GM21526 (cell line): Measurements from ENCODE around the gene PLD4.
"Not testable (repeated sequence)": the region's sequence is repeated elsewhere in the genome, so short reads cannot be mapped to it uniquely, and the experiment has no call there.

Experiments used
- ATAC-seq: cut with Tn5 transposase; IDR thresholded peaks from one replicate; pipeline ENCODE4 v1.9.1; 2021; ENCODE audit warnings: moderate library complexity; ENCODE audit not compliant: unreplicated experiment, low FRiP score

Gene PLD4, protein sequence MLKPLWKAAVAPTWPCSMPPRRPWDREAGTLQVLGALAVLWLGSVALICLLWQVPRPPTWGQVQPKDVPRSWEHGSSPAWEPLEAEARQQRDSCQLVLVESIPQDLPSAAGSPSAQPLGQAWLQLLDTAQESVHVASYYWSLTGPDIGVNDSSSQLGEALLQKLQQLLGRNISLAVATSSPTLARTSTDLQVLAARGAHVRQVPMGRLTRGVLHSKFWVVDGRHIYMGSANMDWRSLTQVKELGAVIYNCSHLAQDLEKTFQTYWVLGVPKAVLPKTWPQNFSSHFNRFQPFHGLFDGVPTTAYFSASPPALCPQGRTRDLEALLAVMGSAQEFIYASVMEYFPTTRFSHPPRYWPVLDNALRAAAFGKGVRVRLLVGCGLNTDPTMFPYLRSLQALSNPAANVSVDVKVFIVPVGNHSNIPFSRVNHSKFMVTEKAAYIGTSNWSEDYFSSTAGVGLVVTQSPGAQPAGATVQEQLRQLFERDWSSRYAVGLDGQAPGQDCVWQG

DNA sequence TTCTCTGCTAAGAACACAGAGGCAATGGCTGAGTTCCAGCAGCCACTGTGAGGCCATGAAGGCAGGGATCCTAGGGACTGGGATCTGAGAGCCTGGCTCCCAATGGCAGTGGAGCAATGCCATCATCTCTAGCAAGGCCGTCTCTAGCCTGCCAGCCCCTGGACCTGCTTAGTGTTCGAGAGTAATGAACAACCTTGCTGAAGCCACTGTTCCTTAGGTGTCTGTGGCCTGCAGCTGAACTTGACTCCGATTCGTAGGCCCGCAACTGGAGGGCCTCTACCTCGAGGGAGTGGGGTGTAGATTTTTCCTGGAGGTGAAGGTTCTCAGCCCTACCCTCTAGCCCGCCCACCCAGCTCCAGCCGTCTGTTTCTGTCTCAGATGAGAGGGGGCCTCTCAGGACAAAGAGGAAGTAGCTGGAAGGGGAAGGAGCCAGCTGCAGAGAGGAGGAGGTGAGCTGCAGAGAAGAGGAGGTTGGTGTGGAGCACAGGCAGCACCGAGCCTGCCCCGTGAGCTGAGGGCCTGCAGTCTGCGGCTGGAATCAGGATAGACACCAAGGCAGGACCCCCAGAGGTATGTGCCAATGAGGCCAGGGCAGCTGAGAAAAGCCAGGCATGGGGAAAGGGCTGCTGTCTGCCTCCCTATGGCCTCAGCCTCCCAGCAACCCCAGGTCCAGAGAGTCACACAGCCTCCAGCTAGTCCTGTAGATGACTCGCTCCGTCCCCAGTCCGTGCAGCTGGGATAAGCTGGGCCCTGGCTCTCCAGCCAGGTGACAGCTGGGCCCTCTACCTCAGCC is at the start of gene PLD4:
Gene PLD4, plus strand, starts transcription at position 459 of the 793 bp plus-strand sequence. CDS start 2,262 bp downstream, outside the sequence.
- no peak for ATAC-seq

DNA sequence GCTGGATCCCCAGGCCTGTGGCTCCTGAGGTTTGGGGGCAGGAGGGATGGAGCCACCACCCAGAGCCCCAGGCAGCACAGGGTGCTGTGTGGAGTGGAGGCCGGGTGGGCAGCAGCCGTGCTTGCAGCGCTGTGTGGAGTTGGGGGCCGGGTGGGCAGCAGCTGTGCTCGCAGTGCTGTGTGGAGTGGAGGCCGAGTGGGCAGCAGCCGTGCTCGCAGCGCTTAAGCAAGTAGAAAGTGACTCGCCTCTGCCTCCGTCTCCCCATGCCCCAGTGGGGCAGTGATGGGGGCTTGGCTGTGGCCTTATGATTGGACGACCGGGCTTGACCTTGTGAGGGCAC is 49.3 kb upstream of the PLD4 start:
- no peak for ATAC-seq

DNA sequence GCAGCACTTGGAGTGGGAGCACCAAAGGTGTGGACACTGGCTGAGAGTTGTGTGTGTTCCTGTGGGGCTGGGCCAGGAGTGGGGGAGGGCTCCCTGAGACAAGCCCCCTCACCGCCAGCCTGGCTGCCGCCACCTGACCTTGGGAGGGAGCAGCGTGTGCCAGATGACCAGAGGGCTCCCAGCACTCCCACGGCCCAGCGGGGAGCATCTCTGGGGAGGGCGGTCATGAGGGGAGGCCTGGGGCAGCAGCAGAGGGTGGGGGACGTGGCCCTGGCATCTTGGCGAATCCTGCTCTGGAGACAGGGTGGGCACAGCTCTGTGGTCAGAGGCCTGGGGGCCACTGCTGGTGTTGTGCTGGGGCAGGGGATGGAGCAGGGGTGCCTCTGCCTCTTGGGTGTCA is 48.9 kb upstream of the PLD4 start:
- no peak for ATAC-seq

DNA sequence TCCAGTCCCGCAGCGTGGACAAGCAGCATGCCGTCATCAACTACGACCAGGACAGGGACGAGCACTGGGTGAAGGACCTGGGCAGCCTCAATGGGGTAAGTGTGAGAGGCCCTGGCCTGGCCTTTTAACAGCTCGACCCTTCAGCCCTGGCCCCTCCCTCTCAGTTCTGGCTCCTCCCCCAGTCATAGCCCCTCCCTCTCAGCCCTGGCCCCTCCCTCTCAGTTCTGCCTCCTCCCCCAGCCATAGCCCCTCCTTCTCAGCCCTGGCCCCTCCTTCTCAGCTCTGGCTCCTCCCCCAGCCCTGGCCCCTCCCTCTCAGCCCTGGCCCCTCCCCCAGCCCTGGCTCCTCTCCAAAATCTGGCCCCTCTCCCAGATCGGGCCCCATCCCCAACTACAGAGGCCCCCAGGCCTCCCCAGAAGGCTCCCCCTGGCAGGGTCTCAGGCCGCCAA is 48.4 kb upstream of the PLD4 start:
- ATAC-seq, result no peak

DNA sequence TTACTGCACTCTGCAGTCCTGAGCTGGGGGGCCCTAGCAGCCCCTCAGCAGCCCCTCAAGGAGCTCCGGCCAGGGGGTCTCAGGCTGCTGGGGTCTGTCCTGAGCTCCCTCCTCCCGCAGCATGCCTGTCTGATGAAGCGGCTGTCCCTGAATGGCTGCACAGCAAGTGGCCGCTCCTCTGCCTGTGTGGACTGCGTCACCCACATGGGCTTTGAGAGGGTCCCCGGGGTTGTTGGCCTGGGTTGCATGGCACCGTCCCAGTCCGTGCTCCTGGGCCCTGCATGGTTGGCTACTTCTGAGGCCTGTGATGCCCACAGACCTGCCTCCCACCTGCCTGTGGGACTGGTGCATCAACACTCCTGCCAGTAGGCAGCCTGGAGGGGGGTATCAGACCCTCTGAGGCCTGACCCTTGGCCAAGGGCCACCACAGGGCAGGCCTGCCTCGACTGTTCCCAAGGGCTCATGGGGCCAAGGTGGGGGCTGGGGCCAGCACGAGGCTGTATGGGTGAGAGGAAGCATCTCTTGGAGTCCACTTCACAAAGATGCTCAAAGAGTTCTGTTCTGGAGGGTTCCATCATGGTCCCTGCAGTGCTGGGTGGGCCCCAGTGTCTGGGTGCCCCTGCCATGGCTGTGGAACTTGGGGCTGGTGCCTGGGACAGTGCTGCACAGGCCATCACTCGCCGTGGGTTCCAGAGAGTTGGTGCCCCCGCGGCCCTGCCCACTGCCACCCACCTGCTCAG is 47.4 kb upstream of the PLD4 start:
- no peak for ATAC-seq

DNA sequence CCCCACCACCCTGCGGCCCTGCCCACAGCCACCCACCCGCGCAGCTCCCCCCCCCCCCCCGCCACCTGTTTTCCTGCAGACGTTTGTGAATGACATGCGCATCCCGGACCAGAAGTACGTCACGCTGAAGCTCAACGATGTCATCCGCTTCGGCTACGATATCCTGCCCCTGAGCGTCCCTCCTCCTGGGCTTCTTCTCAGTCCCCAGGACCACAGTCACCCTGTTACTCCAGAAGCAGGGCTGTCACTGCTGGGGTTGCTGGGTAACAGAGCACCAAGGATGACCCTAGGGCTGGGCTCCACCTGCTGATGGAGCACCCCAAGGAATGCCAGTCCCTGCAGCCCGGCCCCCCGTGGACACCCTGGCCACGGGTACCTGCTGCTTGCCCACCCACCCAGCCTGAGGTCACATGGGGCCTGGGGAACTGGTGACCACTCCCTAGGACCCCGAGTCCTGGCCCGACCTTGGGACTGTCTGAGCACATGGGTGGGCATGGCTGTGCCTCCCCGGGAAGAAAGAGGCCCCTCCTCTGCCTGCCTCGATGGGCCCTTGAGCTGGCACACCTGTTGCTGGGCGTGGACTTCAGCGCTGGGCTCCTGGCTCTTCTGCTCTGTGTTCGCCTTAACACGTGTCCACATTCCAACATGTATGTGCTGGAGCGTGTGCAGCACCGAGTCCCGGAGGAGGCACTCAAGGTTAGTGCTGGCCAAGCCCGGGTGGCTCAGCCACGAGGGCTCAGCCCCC is 46.7 kb upstream of the PLD4 start:
- ATAC-seq, result no peak

DNA sequence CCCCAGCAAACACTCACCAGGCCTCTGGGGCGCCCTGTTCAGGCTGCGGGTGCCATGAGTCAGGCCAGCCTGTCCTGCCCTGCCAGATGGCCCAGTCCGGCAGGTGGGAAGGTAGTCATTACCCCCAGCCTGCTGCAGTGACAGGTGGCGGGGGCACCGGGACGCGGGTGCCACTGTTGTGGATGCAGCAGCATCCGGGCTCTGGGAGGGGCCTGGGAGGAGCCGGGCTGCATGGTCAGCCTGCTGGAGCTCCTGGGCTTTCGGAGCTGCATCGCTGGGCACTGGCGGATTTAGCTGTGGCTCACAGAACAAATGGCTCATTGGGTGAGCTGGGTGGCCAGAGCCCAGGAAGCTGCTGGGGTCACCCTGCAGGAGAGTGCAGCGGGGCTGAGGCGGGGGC is 46.1 kb upstream of the PLD4 start:
- no peak for ATAC-seq

DNA sequence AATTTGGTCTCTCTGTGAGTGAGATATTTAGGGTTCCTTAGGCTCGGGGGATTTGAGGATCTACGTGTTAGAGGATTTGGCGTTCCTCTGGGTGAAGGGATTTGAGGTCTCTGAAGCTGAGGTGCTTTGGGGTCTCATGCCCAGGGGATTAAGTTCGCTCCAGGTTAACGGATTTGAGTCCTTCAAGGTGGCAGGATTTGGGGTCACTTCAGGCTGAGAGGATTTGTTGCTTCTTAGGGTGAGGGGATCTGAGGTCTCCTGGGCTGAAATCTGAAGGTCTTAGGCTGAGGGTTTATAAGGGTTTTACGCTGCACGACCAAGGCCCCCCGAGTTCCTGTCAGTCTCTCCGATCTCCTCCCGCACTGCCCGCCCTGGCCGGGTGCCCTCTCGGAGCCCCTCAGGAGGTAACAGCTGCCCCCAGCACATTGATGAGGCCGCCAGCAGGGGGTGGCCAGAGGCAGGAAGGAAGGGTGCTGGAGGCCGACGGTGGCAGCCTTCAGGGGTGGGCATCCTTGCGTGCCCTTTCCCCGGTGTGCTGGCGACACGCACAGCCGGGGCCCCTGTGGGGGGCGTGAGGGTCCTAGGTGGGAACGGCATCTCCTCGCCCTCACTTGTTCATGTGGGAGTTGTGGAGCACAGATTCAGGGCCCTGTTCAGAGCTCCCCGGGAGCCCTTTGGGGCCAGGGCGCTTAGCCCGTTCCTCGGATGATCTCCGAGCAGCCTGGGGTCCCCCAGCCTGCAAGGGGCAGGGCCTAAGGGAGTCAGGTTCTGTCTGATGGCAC is 45.3 kb upstream of the PLD4 start:
- ATAC-seq, result no peak

DNA sequence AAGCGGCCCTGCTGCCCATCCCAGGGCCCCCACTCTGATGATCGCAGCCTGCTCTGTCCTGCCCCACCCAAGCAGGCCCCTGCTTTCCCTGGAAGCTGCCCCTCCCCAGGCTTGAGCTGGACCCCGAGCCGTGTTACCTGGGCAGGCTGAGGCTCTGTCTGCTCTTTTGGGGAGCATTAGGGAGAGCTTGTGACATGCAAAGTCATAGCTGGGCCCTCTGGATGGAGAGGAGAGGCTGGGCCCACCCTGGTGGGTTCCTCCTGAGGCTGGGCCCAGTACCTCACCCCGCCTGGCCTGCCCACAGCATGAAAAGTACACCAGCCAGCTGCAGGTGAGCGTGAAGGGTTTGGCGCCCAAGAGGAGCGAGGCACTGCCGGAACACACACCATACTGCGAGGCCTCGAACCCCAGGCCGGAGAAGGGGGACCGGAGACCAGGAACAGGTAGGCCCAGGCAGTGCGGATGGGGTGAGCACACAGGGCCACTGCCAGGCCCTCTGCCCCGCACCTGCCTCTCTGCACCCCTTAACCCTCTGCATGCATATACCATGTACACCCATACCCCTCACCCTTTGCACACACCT is 44.6 kb upstream of the PLD4 start:
- no peak for ATAC-seq

DNA sequence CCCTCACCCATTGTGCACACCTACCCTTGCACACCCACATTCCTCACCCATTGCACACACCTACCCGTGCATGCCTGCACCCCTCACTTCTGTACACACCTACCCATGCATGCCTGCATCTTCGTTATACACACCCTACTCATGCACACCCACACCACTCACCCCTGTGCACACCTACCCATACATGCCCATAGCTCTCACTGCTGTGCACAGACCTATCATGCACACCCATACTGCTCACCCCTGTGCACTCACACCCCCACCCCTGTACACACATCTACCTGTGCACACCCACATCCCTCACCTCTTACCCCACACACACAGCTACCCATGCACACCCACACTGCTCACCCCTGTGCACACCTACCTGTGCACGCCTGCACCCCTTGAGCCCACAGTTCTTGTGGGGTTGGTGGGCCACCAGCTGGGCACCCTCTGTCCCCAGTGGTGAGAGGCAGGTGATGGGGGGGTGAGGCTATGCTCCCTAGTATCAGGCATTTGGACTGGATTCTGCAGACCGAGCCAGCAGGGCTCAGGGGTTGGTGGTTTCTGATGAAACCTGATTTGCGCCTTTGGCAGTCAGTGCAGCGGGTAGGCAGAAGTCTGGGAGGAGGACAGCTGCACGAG is 44.0 kb upstream of the PLD4 start:
- ATAC-seq, result no peak

DNA sequence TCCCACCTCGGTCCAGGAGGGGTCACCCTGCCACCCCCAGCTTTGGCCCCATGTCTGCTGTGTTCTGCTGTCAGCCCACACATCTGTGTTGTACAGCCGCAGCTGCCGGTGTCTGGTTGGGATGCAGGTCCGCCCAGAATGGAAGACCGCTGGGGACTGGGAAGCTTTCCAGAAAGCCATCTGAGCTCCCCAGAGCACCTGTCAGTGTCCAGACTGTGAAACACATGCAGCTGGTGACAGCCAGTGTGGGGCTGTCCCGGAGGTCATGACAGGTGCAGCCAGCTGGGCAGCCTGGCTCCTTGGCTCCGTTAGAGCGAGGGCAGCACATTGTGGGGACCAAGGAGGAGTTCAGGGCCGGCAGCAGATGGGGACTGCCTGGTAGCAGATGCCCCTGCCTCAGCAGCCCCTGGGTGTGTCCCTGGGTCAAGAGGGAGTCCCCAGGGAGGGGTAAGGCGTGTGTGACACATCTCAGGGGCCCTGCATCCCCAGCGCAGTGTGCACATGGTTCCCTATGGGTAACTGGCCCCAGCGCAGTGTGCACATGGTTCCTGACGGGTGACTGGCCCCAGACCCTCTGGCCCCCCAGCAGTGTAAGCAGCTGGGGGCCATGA is 43.2 kb upstream of the PLD4 start:
- no peak for ATAC-seq

DNA sequence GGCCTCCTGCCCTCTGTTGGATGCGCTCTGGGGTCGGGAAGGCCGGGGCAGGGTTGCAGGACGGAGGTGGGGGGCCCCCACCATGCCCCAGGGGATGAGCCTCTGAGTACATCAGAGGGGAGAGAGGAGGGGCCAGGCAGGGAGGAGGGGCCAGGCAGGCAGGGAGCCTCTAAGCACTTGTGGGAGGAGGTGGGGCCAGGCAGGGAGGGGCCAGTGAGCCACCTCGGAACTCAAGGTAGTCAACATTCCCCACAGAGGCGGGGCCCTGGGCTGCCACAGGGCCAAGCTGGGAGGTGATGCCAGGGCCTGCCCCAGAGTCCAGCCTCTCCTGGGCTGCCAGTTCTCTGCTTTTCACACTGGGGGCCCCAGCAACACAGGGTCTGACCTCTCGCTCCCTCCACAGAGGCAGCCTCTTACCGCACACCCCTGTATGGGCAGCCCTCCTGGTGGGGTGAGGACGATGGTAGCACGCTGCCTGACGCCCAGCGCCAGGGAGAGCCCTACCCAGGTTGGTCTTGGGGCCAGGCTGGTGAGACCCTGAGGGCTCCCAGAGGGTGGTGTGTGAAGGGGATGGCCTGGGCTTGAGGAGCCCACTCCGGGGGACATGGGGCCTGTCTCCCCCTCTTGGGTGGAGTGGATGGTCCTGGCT is 42.2 kb upstream of the PLD4 start:
- no peak for ATAC-seq

DNA sequence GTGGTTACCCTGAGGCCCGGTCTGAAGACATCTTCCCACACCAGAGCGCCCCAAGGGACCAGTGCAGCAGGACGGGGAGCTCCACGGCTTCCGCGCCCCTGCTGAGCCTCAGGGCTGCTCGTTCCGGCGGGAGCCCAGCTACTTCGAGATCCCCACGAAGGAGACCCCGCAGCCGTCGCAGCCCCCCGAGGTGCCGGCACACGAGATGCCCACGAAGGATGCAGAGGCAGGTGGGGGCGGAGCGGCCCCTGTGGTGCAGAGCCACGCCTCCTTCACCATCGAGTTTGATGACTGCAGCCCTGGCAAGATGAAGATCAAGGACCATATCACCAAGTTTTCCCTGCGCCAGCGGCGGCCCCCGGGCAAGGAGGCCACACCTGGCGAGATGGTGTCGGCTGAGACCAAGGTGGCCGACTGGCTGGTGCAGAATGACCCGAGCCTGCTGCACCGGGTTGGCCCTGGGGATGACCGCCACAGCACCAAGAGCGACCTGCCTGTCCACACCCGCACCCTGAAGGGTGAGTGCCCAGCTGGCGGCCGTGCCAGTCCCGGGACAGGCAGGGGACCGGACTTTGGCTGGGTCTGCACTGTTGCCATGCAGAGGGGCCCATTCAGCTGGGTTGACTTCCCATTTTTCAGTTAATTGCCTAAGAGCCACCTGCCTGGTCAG is 41.6 kb upstream of the PLD4 start:
- no peak for ATAC-seq

DNA sequence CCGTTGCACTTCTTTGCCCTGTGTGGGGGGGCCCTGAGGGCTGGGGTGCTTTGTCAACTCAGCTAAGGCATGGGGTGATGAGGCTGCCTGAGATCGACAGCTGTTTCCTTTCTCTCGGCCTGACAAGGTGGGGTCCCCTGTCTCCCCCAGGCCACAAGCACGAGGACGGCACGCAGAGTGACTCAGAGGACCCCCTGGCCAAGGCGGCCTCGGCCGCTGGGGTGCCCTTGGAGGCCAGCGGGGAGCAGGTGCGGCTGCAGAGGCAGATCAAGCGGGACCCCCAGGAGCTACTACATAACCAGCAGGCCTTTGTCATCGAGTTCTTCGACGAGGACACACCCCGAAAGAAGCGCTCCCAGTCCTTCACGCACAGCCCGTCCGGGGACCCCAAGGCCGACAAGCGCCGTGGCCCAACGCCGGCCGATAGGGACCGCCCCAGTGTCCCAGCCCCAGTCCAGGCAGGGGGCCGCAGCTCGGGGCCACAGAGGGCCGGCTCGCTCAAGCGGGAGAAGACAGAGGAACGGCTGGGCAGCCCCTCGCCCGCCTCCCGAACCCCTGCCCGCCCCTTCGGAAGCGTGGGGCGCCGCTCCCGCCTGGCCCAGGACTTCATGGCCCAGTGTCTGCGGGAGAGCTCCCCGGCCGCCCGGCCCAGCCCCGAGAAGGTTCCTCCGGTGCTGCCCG is 40.9 kb upstream of the PLD4 start:
- ATAC-seq, result no peak

DNA sequence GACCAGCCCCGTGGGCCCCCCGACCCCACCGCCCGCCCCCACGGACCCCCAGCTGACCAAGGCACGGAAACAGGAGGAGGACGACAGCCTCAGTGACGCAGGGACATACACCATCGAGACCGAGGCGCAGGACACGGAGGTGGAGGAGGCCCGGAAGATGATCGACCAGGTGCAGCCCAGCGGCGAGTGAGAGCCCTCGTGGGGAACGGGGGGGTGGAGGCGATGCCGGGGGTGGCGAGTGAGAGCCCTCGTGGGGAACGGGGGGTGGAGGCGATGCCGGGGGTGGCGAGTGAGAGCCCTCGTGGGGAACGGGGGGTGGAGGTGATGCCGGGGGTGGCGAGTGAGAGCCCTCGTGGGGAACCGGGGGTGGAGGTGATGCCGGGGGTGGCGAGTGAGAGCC is 40.3 kb upstream of the PLD4 start:
- ATAC-seq, result not testable (repeated sequence)

DNA sequence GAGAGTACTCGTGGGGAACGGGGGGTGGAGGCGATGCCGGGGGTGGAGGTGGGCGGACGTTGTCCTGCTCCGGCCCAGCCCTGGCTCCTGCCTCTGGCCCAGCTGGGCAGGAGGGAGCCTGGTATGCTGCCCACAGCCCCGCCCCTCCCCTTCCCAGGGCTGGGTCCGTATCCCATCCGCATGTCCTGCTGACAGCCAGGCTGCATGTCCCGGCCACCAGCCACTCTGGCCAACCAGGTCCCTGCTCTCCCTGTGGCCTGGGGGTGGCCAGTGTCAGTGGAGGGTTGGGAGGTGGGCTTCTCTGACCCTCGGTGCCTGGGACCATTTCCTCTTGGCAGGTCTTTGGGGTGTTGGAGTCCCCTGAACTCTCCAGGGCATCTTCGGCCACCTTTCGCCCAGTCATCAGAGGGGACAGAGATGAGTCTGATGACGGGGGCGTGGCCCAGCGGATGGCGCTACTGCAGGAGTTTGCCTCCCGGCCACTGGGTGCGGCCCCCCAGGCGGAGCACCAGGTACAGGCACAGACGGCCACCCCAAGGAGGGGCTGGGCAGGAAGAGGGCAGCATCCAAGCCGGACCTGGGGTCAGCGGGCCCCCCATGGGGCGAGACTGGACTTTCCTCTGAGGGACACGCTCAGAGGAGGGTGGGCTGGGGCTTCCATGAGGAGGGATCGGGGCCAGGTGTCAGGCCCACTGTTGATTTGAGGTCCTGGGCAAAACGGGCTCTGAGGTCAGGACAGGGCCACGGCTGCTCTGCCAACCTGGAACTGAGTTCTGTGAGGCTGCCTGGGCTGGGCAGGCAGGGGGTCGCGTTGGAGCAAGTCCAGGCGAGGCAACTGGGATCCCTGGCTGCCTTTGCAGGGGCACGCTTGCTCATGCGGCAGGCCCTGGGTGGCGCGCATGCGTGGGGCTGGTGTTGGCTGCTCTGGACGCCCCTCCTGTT is 39.4 kb upstream of the PLD4 start:
- no peak for ATAC-seq
